Breast epithelium (tissue), 4 donors: ENCODE results near the gene SIAH1. TPM values are rescaled to one million over a fixed set of nuclear protein-coding genes. Genes with fewer than 3 reads are reported as not detected.

Source experiments
- DNase-seq, 2 donors: peaks; one replicate each; pipeline ENCODE4 v3.0.0-alpha.2; 2019; ENCODE audit warnings: low spot score in 2 of 2
- H3K27ac ChIP-seq, 2 donors: fragments of 200-600 bp; sonication (generic) in 1 of 2; one replicate each; pipeline ENCODE4 v1.5.1; 2016 to 2019; ENCODE audit warnings: mild to moderate bottlenecking in 1 of 2
- H3K27me3 ChIP-seq, 2 donors: fragments of 200-600 bp; sonication (generic) in 1 of 2; one replicate each; pipeline versions ENCODE4 v1.5.1 to v1.6.0; 2017 to 2019; ENCODE audit warnings: control low read depth in 1 of 2, mild to moderate bottlenecking in 1 of 2
- H3K36me3 ChIP-seq: fragments of 200-600 bp; one replicate; pipeline ENCODE4 v1.5.1; 2019
- H3K4me1 ChIP-seq, 2 donors: fragments of 200-600 bp; sonication (generic); one replicate each; pipeline ENCODE4 v1.5.1; 2016 to 2019; ENCODE audit warnings: control low read depth in 1 of 2
- H3K4me3 ChIP-seq, 3 donors: fragments of 200-600 bp; sonication (generic); 1 replicate in 2 of 3; 2 replicates in 1 of 3; pipeline ENCODE4 v1.5.1; 2016 to 2019; ENCODE audit warnings: mild to moderate bottlenecking in 3 of 3, moderate library complexity in 2 of 3
- H3K9me3 ChIP-seq, 2 donors: fragments of 200-600 bp; sonication (generic) in 1 of 2; one replicate each; pipeline ENCODE4 v1.5.1; 2016 to 2019; ENCODE audit warnings: control low read depth in 1 of 2
- CTCF ChIP-seq, 3 donors: fragments of 450-650 bp; IDR thresholded peaks; one replicate each; pipeline ENCODE4 v1.5.1; 2016 to 2017; ENCODE audit warnings: antibody characterized with exemption in 3 of 3, mild to moderate bottlenecking in 3 of 3, moderate library complexity in 3 of 3
- POLR2A ChIP-seq: fragments of 450-650 bp; IDR thresholded peaks from one replicate; pipeline ENCODE4 v1.6.1; 2016; ENCODE audit warnings: antibody characterized with exemption, mild to moderate bottlenecking, moderate library complexity
- POLR2AphosphoS5 ChIP-seq, 3 donors: sonication (generic); formaldehyde crosslinking; IDR thresholded peaks; one replicate each; pipeline ENCODE4 v1.6.1; 2017; ENCODE audit warnings: antibody characterized with exemption in 3 of 3
- intact Hi-C: fragments of 100-400 bp; cut with DNase I; formaldehyde crosslinking; loops from one replicate; pipeline ENCODE4 v1.15.1; 2023; ENCODE audit warnings: low total_unique reads
- total RNA-seq, 3 donors: library from RNA; depleted of rRNA; stranded (reverse); fragments of >200 nt; gene quantifications; one replicate each; pipeline ENCODE4 v1.1.0, GENCODE V29; 2016

Gene SIAH1
- total RNA-seq, 3 donors from 2014 or later = 36.2 to 45.2 (median 44.2) TPM

DNA sequence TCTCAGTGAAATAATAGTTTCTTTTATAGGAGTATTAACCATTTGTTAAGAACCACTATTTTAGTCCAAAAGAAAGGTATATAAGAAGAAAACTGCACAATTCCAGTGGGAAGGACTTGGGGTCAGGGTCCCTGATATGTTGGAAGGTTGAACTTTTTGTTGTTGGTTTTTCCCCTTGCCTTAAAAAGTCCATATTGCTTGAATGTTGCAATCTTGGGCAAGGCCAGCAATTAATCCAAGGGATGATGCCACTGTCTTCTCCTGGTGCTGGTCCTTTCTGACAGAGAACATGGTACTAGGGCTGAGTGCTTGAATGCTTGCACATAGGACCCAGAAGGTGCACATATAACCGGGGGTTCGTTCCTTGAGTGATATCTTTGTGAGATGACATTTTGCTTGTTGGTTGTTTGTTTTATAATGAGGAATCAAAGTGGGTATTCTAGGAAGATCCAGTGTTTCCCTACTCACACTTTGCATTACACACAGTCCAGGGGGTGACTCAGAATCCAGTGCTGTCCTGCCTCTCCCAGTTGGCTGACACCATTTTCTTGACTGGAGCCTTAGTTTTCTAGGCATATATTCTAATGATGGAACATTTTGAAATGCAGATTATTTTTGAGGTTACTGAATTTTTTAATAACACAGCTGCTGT, 54.9 kb downstream of the SIAH1 start:
- no peaks in the 10 kb centered on the region for H3K27me3 ChIP-seq
- no peak overlapping the region for H3K27ac ChIP-seq
- no peaks in the 10 kb centered on the region for H3K9me3 ChIP-seq
- H3K4me1 ChIP-seq = no peaks in the 10 kb centered on the region
- H3K4me3 ChIP-seq = no peak overlapping the region
- no peak for DNase-seq
- H3K36me3 ChIP-seq = no peaks in the 10 kb centered on the region
- TF ChIP-seq POLR2A (no peak), CTCF (IDR thresholded peaks at IDR 0.05) (no peak), POLR2AphosphoS5 (IDR thresholded peaks at IDR 0.05) (no peak)
- intact Hi-C loops = no loop called here

GRCh38 chr16:48329138-48329537, 56.1 kb downstream of the SIAH1 start:
- H3K36me3 ChIP-seq = no peaks in the 10 kb centered on the region
- H3K27me3 ChIP-seq = no peaks in the 10 kb centered on the region
- H3K4me3 ChIP-seq = no peak overlapping the region
- no peak overlapping the region for H3K27ac ChIP-seq
- no peak for DNase-seq
- no peaks in the 10 kb centered on the region for H3K4me1 ChIP-seq
- H3K9me3 ChIP-seq = no peaks in the 10 kb centered on the region
- TF ChIP-seq CTCF (IDR thresholded peaks at IDR 0.05) (no peak), POLR2AphosphoS5 (IDR thresholded peaks at IDR 0.05) (no peak), POLR2A (no peak)
- intact Hi-C loops = no loop called here

DNA sequence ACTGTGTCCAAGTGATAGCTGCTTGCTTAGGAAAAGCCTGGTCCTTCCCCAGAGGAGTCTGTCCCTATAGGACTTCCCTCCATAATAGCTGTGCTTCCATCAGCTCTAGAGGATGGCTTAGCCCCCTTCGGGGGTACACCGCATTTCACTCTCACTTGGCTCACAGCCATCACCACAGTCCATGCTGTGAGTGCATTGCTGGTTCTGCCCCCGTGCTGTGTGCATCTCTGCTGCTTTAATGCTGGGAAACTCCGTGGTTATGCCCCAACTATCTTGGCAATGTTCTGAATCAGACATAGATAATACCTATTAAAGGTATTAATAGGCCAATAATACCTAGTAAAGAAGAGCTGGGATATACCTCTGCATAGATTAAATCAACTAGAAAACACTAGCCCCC, 58.3 kb downstream of the SIAH1 start:
- intact Hi-C loops = no loop called here
- H3K4me3 ChIP-seq = no peak overlapping the region
- H3K27me3 ChIP-seq = no peaks in the 10 kb centered on the region
- no peak for DNase-seq
- TF ChIP-seq POLR2A (no peak), CTCF (IDR thresholded peaks at IDR 0.05) (no peak)
- no peak overlapping the region for H3K27ac ChIP-seq
- peaks cover 5% of the 10 kb centered on the region for H3K36me3 ChIP-seq
- H3K4me1 ChIP-seq = no peaks in the 10 kb centered on the region
- no peaks in the 10 kb centered on the region for H3K9me3 ChIP-seq

DNA sequence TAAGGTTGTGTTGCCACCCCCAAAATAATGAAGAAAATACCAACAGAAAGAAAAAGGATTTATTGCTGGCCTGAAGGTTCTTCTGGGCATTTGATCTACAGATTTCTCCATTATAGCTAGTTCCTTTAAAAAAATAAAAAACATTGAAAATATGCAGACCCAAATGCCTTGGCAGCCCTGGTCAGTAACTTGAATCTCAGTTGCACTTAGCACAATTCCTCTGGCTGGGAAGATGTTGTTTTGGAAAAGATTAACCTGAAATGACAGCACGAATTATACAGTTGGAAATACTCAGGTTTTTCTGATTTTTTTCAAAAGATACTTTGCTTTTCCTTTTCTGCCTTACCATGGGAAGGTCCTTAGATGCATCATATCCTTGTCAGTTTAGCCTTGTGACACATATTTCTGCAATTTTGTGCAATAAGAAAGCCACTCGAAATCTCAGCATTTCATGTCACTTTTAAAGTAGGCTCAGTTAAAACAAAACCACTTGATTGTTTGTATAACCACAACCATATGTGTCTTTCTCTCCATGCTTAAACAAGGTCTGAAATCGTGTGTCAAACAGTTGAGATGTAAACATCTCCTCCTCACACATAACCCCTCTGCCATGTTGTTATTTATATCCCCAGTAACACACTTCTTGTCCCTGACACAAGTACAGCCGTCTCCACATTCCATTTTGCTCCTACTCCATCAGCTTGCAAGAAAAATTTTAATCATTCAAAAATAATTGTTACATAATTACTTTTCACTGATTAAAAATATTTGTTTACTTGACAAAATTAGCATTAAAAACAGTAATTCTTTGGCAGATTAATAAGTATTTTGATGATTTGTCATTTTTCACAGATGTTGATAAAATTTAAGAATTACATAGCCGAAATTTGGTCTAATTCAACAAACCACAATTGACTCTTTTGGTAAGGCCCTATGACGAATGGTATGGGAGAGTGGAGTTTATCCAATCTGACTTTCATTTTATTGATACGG, 61.1 kb downstream of the SIAH1 start:
- H3K4me3 ChIP-seq = no peak overlapping the region
- no peaks in the 10 kb centered on the region for H3K9me3 ChIP-seq
- H3K27me3 ChIP-seq = no peaks in the 10 kb centered on the region
- intact Hi-C loops = no loop called here
- H3K27ac ChIP-seq = no peak overlapping the region
- no peaks in the 10 kb centered on the region for H3K4me1 ChIP-seq
- no peak for DNase-seq
- peaks cover 5% of the 10 kb centered on the region for H3K36me3 ChIP-seq
- no peak for TF ChIP-seq POLR2AphosphoS5 (IDR thresholded peaks at IDR 0.05)
- TF ChIP-seq CTCF (IDR thresholded peaks at IDR 0.05) = no peak
- TF ChIP-seq POLR2A = no peak
